Spleen (tissue), 11 donors: ENCODE data around the gene UBE2I. TPM values are rescaled to one million over a fixed set of nuclear protein-coding genes. Genes with fewer than 3 reads are reported as not detected.

Source experiments
- DNase-seq: peaks from one replicate; pipeline ENCODE4 v3.0.0-alpha.2; 2020
- H3K27ac ChIP-seq, 8 donors: fragments of 200-600 bp; sonication (generic) in 7 of 8; 1 replicate in 4 of 8; 2 replicates in 4 of 8; pipeline versions ENCODE4 v1.5.0 to v1.8.0; 2016 to 2021; ENCODE audit warnings: inconsistent platforms in 4 of 8, mild to moderate bottlenecking in 4 of 8, moderate library complexity in 1 of 8
- H3K27me3 ChIP-seq, 7 donors: fragments of 200-600 bp; sonication (generic) in 6 of 7; replicated peaks in 1 of 7; 1 replicate in 4 of 7; 2 replicates in 3 of 7; pipeline versions ENCODE4 v1.5.0 to v1.8.0; 2016 to 2021; ENCODE audit warnings: inconsistent platforms in 3 of 7, mild to moderate bottlenecking in 1 of 7
- H3K36me3 ChIP-seq, 6 donors: fragments of 200-600 bp; sonication (generic) in 5 of 6; 1 replicate in 4 of 6; 2 replicates in 2 of 6; pipeline versions ENCODE4 v1.5.0 to v1.8.0; 2016 to 2021; ENCODE audit warnings: inconsistent platforms in 2 of 6
- H3K4me1 ChIP-seq, 6 donors: fragments of 200-600 bp; sonication (generic) in 5 of 6; 1 replicate in 3 of 6; 2 replicates in 3 of 6; pipeline versions ENCODE4 v1.5.0 to v1.8.0; 2016 to 2021; ENCODE audit warnings: inconsistent platforms in 3 of 6
- H3K4me3 ChIP-seq, 8 donors: fragments of 200-600 bp; sonication (generic) in 7 of 8; 1 replicate in 4 of 8; 2 replicates in 4 of 8; pipeline versions ENCODE4 v1.5.0 to v1.8.0; 2016 to 2021; ENCODE audit warnings: inconsistent platforms in 4 of 8, mild to moderate bottlenecking in 4 of 8, moderate library complexity in 2 of 8
- H3K9me3 ChIP-seq, 8 donors: fragments of 200-600 bp; sonication (generic) in 7 of 8; 1 replicate in 4 of 8; 2 replicates in 4 of 8; pipeline versions ENCODE4 v1.5.0 to v1.8.0; 2016 to 2021; ENCODE audit warnings: inconsistent platforms in 4 of 8
- CTCF ChIP-seq, 11 experiments: fragments of 200-600 bp in 7 of 11; fragments of 450-650 bp in 4 of 11; sonication (generic) in 4 of 11; IDR thresholded peaks in 8 of 11; conservative IDR thresholded peaks in 3 of 11; 1 replicate in 7 of 11; 2 replicates in 4 of 11; pipeline versions ENCODE4 v1.4.0 to v1.8.0; 2016 to 2021; ENCODE audit warnings: antibody characterized with exemption in 11 of 11, inconsistent platforms in 4 of 11, mild to moderate bottlenecking in 1 of 11
- POLR2A ChIP-seq, 3 donors: fragments of 450-650 bp; IDR thresholded peaks; one replicate each; pipeline ENCODE4 v1.5.1; 2017; ENCODE audit warnings: antibody characterized with exemption in 3 of 3, mild to moderate bottlenecking in 1 of 3
- POLR2AphosphoS5 ChIP-seq, 3 donors: sonication (generic); formaldehyde crosslinking; IDR thresholded peaks; one replicate each; pipeline ENCODE4 v1.5.1; 2017; ENCODE audit warnings: antibody characterized with exemption in 3 of 3
- WGBS, 5 donors: extraction: QIAGEN DNeasy Blood & Tissue Kit in 3 of 5; methylation state at CpG; one replicate each; pipeline versions ENCODE4 v1.1.5 to v1.1.7; 2013 to 2018; 5-methylcytosine and 5-hydroxymethylcytosine counted together
- intact Hi-C: fragments of 100-400 bp; cut with DNase I; formaldehyde crosslinking; loops from one replicate; pipeline ENCODE4 v1.15.0; 2023; ENCODE audit warnings: low total_unique reads
- polyA plus RNA-seq, 3 donors: library from polyadenylated mRNA; stranded (reverse); fragments of 200-250 nt; gene quantifications; one replicate each; pipeline ENCODE4 v1.2.1, GENCODE V29; 2013
- total RNA-seq, 7 donors: library from RNA; depleted of rRNA in 3 of 7; stranded (reverse); fragments of >200 nt in 3 of 7; fragmentation: NEBNext Ultra II Directional in 4 of 7; extraction: Animal tissue kit (Norgen Biotek cat#: 25700) in 4 of 7; gene quantifications; one replicate each; pipeline versions ENCODE4 v1.1.0 to v1.2.1, GENCODE V29; 2016 to 2021
- donor health status: healthy with polysubstance abuse.
- donor health status: DM: no; HTN: no; CAD: no; lungs with moderate emphysema.
- donor health status: DM: no; HTN: no; CAD: no.
- donor health status: Bipolar disorder and iron deficiency.
- donor health status: healthy.
- donor health status: DM: no; HTN: no; CAD: no.
- donor health status: DM: yes; HTN: yes; CAD: no.

UBE2I gene
- total and polyA plus RNA-seq, 10 donors: 78.1 to 142 (median 119) TPM

DNA sequence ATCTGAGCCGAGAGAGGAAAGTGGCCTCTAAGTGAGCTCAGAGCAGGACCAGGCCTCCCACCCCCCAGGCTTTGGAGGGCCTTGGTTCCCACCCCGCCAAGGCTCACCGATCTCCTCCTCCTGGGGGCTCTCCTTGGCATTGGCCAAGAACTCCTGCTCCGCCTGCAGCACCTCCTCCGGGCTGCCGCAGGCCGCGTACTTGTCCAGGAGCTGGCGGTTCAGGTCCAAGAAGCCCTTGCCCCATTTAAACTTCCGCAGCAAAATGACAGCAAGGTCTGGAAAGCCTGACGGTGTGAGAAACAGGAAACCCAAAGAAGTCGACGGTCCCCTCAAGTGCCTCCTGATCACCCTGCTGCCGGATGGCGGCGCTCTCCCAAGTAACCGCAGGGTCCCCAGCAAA, 40.5 kb downstream of the UBE2I start:
- intact Hi-C loops: no loop called here
- 94 to 98% (median 95%) methylated on average over 9 to 17 of the region's 17 CpGs for WGBS, 5 donors
- peak overlapping the region in 1 of 8 donors; percentile 100 for H3K4me3 ChIP-seq

GRCh38 chr16:1350691-1351090, 41.3 kb downstream of the UBE2I start:
- Histone ChIP-seq H3K27ac (peak overlapping the region in 3 of 8 donors; percentile 89 to 93 (median 91)), H3K9me3 (no peaks in the 10 kb centered on the region), H3K36me3 (peaks cover 0 to 37% (median 30%) of the 10 kb centered on the region in 6 donors), H3K4me1 (peaks cover 17 to 59% (median 44%) of the 10 kb centered on the region in 6 donors), H3K4me3 (peak overlapping the region in 7 of 8 donors; percentile 98 to 100 (median 100)), H3K27me3 (no peaks in the 10 kb centered on the region)
- TF ChIP-seq POLR2A (IDR thresholded peaks at IDR 0.05) (no peak), POLR2AphosphoS5 (IDR thresholded peaks at IDR 0.05) (no peak)
- intact Hi-C loops: no loop called here
- DNase-seq: no peak
- WGBS, 5 donors: 84 to 91% (median 85%) methylated on average over 3 to 19 of the region's 19 CpGs

More for the DNA sequence above, 40.5 kb downstream of the UBE2I start:
- Histone ChIP-seq H3K27ac (no peak overlapping the region), H3K4me1 (peaks cover 17 to 52% (median 40%) of the 10 kb centered on the region in 6 donors), H3K9me3 (no peaks in the 10 kb centered on the region), H3K36me3 (peaks cover 0 to 37% (median 30%) of the 10 kb centered on the region in 6 donors), H3K27me3 (no peaks in the 10 kb centered on the region)
- no peak for DNase-seq
- no peak for TF ChIP-seq POLR2A (IDR thresholded peaks at IDR 0.05)
- TF ChIP-seq CTCF (IDR thresholded peaks at IDR 0.05 in 8 of 11, conservative IDR thresholded peaks at IDR 0.05 in 3 of 11): no peak
- no peak for TF ChIP-seq POLR2AphosphoS5 (IDR thresholded peaks at IDR 0.05)

DNA sequence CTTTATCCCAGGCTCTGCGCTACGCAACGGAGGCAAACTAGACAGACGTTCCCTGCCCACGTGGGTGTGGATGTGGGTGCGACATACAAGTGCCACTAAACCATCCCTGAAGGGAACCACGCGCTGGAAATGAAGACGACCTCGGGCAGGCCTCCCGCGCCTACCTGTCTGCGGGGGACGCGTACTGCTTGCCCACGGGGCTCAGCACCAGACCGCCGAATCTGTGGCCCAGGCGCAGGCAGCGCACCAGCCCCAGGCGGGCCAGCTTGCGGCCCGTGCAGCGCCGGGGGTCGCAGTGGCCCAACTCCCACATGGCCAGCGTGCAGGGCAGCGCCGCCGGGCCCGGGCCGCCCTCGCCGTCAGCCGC, 41.8 kb downstream of the UBE2I start:
- H3K27ac ChIP-seq: peak overlapping the region; percentile 51 to 93 (median 84)
- no peak for DNase-seq
- no peaks in the 10 kb centered on the region for H3K27me3 ChIP-seq
- 0 to 1% (median 1%) methylated on average over 8 to 35 of the region's 35 CpGs for WGBS, 5 donors
- no peaks in the 10 kb centered on the region for H3K9me3 ChIP-seq
- TF ChIP-seq CTCF (IDR thresholded peaks at IDR 0.05 in 8 of 11, conservative IDR thresholded peaks at IDR 0.05 in 3 of 11): no peak
- no peak for TF ChIP-seq POLR2AphosphoS5 (IDR thresholded peaks at IDR 0.05)
- no peak for TF ChIP-seq POLR2A (IDR thresholded peaks at IDR 0.05)
- peaks cover 17 to 64% (median 50%) of the 10 kb centered on the region in 6 donors for H3K4me1 ChIP-seq
- intact Hi-C loops: no loop called here
- H3K4me3 ChIP-seq: peak overlapping the region; percentile 66 to 100 (median 100)
- H3K36me3 ChIP-seq: peaks cover 0 to 37% (median 30%) of the 10 kb centered on the region in 6 donors

DNA sequence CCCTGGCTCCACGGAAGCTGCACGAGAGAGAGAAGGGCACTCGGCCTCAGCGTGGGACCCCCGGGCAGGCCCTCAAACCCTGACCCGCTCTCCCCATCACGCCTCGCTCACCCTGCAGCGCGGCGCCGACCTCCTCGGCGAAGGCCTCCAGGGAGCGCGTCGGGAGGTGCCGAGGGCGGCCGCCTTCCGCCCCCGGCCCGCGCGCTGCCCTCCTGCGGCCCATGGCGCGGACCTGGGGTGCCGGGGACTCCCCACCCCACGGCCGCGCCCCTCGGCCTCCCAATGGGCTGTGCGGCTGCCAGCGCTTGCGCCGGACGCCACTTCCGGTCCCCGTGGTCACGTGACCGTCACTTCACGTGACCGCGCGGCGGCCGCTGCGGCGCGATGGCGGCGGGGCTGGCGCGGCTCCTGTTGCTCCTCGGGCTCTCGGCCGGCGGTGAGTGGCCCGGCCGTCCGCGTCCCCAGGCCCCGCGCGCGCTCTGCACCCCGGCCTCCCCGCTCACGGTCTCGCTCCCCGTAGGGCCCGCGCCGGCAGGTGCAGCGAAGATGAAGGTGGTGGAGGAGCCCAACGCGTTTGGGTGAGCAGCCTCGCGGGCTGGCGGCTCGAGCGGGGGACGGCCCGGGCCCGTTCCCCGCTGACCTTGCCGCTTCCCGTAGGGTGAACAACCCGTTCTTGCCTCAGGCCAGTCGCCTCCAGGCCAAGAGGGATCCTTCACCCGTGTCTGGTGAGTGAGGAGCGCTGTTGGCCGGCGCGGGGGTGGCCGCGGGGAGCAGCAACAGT, 42.3 kb downstream of the UBE2I start, which contains the start of the genes GNPTG and TSR3:
TSS of gene GNPTG (plus strand) at position 350 of the 781 bp plus-strand sequence. CDS start at position 385, 35 bp downstream.
TSS of gene TSR3 (minus strand) at position 297 of the 781 bp plus-strand sequence. CDS start at position 223, 74 bp downstream.
- intact Hi-C loops: no loop called here
- Histone ChIP-seq H3K36me3 (peaks cover 0 to 37% (median 30%) of the 10 kb centered on the region in 6 donors), H3K4me3 (peak within 1 kb of the TSS; percentile 66 to 100 (median 100)), H3K27me3 (no peaks in the 10 kb centered on the region), H3K27ac (peak within 1 kb of the TSS; percentile 51 to 93 (median 84)), H3K4me1 (peaks cover 17 to 69% (median 54%) of the 10 kb centered on the region in 6 donors), H3K9me3 (no peaks in the 10 kb centered on the region)
- peak; percentile 97 for DNase-seq
- WGBS, 5 donors: 0 to 1% (median 1%) methylated on average over 7 to 98 of the region's 98 CpGs
- TF ChIP-seq POLR2A (IDR thresholded peaks at IDR 0.05) (peak in 1 of 3 donors; percentile 69), POLR2AphosphoS5 (IDR thresholded peaks at IDR 0.05) (peak; percentile 96 to 97 (median 97)), CTCF (IDR thresholded peaks at IDR 0.05 in 8 of 11, conservative IDR thresholded peaks at IDR 0.05 in 3 of 11) (no peak)
